ENCODE measurements around the gene SLC49A3.
"Not testable (repeated sequence)": the region's sequence is repeated elsewhere in the genome, so short reads cannot be mapped to it uniquely, and the experiment has no call there.

Gene SLC49A3

GRCh38 chr4:700587-701264 is 11.8 kb upstream of the SLC49A3 start:
- DNase-seq = no peak

GRCh38 chr4:699816-700580 is 11.0 kb upstream of the SLC49A3 start:
- no peak for DNase-seq

- not testable (repeated sequence) for DNase-seq
Measured at GRCh38 chr4:694341-694940, 5.5 kb upstream of the SLC49A3 start.

- DNase-seq = no peak
Measured at GRCh38 chr4:692771-693554, 4.0 kb upstream of the SLC49A3 start.

GRCh38 chr4:689723-690122 is 772 bp upstream of the SLC49A3 start:
- no peak for DNase-seq

GRCh38 chr4:687971-688853 is 739 bp downstream of the SLC49A3 start:
- no peak for DNase-seq

- no peak for DNase-seq
Measured at GRCh38 chr4:687048-687970, 1.6 kb downstream of the SLC49A3 start.

GRCh38 chr4:686413-687040 is 2.4 kb downstream of the SLC49A3 start:
- no peak for DNase-seq

GRCh38 chr4:685679-686412 is 3.1 kb downstream of the SLC49A3 start:
- no peak for DNase-seq

GRCh38 chr4:684623-685327 is 4.2 kb downstream of the SLC49A3 start:
- no peak for DNase-seq

- no peak for DNase-seq
Measured at GRCh38 chr4:683982-684622, 4.8 kb downstream of the SLC49A3 start.

GRCh38 chr4:683247-683897 is 5.6 kb downstream of the SLC49A3 start:
- no peak for DNase-seq

GRCh38 chr4:682490-683172 is 6.3 kb downstream of the SLC49A3 start:
- DNase-seq = no peak

GRCh38 chr4:681736-682451 is 7.1 kb downstream of the SLC49A3 start:
- DNase-seq = no peak

- peak; percentile 64 for DNase-seq
Measured at GRCh38 chr4:680928-681645, 7.9 kb downstream of the SLC49A3 start.

- DNase-seq = no peak
Measured at GRCh38 chr4:680551-680927, 8.4 kb downstream of the SLC49A3 start.

Data from activated CD4-positive, CD25-positive, alpha-beta regulatory T cell treated with anti-CD3 and anti-CD28 coated beads, Interleukin-2, amount 50 U/mL, for 72 hours (primary cell).